Tibial nerve (tissue), 4 donors: ENCODE results near the gene POLR1H. TPM values are rescaled to one million over a fixed set of nuclear protein-coding genes. Genes with fewer than 3 reads are reported as not detected.

Experiments
- DNase-seq, 2 donors: peaks; one replicate each; pipeline ENCODE4 v3.0.0-alpha.2; 2019; ENCODE audit warnings: low spot score in 2 of 2
- H3K27ac ChIP-seq, 4 donors: fragments of 200-600 bp; sonication (generic) in 3 of 4; one replicate each; pipeline ENCODE4 v1.5.1; 2017 to 2019; ENCODE audit warnings: mild to moderate bottlenecking in 1 of 4
- H3K27me3 ChIP-seq, 2 donors: fragments of 200-600 bp; sonication (generic) in 1 of 2; one replicate each; pipeline versions ENCODE4 v1.5.1 to v1.6.0; 2017 to 2019
- H3K36me3 ChIP-seq, 3 donors: fragments of 200-600 bp; sonication (generic); one replicate each; pipeline ENCODE4 v1.5.1; 2018 to 2019
- H3K4me1 ChIP-seq, 4 donors: fragments of 200-600 bp; sonication (generic) in 3 of 4; one replicate each; pipeline ENCODE4 v1.5.1; 2017 to 2019
- H3K4me3 ChIP-seq, 4 donors: fragments of 200-600 bp; sonication (generic) in 3 of 4; one replicate each; pipeline ENCODE4 v1.5.1; 2017 to 2019; ENCODE audit warnings: mild to moderate bottlenecking in 1 of 4, moderate library complexity in 1 of 4
- H3K9me3 ChIP-seq, 4 donors: fragments of 200-600 bp; sonication (generic) in 3 of 4; one replicate each; pipeline ENCODE4 v1.5.1; 2017 to 2019
- EP300 ChIP-seq, 2 donors: sonication (generic); formaldehyde crosslinking; IDR thresholded peaks; one replicate each; pipeline ENCODE4 v1.6.1; 2017; ENCODE audit warnings: antibody characterized with exemption in 2 of 2, mild to moderate bottlenecking in 1 of 2
- POLR2A ChIP-seq, 2 donors: fragments of 450-650 bp; IDR thresholded peaks; one replicate each; pipeline ENCODE4 v1.6.1; 2017; ENCODE audit warnings: antibody characterized with exemption in 2 of 2, mild to moderate bottlenecking in 2 of 2, moderate library complexity in 2 of 2
- WGBS, 2 donors: methylation state at CpG; one replicate each; pipeline ENCODE4 v1.1.5; 2018; 5-methylcytosine and 5-hydroxymethylcytosine counted together
- total RNA-seq, 4 donors: library from RNA; depleted of rRNA; stranded (reverse); fragments of >200 nt; gene quantifications; one replicate each; pipeline ENCODE4 v1.1.0, GENCODE V29; 2016
- TF ChIP-seq, protein P1 (sequence below), 5 experiments: fragments of 200-600 bp in 3 of 5; fragments of 450-650 bp in 2 of 5; sonication (generic) in 3 of 5; IDR thresholded peaks; one replicate each; pipeline ENCODE4 v1.5.1; 2016 to 2019; ENCODE audit warnings: antibody characterized with exemption in 5 of 5, mild to moderate bottlenecking in 3 of 5, moderate library complexity in 2 of 5

POLR1H gene
- total RNA-seq, 4 donors from 2014 or later, result 22.4 to 30.6 (median 24.8) TPM

DNA sequence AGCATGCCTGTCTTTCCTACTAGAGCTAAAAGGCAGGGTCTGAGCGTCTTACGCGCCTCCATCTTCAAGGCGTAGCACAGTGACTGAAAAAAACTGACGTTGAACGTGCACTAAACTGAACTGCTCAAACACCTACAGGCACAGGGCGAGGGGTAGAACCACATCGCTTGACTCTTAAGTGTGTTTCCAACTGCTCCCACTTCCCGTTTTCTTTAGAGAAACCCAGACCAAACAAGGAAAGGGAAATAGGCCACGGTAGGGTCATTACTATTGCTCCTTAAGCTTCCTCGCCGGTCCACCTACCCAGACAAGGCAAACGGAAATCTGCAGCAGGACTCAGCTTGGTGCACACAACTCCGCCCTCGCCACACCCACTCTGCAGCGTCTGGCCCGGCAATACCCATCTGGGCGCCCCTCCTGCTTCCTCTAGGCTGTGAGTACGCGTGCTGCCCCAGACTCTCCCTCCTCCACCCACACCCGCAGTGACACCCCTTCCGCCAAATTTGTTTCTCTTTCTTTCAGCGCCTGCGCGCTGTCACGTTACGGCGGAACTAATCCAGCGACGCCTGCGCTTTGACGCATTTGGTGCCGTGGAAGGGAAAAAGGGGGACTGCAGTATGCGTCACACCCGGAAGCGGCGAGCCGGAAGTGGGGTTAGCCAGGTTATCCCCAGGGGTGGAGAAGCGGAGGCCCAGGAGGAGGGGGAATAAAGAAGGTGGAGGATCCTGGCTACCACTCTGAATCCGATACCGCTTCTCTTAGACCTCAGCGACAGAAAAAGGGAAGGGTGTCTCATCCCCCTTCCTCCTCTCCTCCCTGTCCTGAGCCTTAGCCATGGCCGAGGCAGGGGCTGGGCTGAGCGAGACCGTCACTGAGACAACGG, 5.8 kb downstream of the POLR1H start, which contains the start of gene PPP1R11:
Gene PPP1R11, plus strand, starts transcription at position 622 of the 883 bp plus-strand sequence. Its CDS starts 213 bp downstream, at position 835.
- 0 to 1% methylated on average over 45 to 46 of the region's 46 CpGs for WGBS, 2 donors
- peaks cover 0 to 55% (median 19%) of the 10 kb centered on the region in 4 donors for H3K4me1 ChIP-seq
- TF ChIP-seq, protein P1, sequence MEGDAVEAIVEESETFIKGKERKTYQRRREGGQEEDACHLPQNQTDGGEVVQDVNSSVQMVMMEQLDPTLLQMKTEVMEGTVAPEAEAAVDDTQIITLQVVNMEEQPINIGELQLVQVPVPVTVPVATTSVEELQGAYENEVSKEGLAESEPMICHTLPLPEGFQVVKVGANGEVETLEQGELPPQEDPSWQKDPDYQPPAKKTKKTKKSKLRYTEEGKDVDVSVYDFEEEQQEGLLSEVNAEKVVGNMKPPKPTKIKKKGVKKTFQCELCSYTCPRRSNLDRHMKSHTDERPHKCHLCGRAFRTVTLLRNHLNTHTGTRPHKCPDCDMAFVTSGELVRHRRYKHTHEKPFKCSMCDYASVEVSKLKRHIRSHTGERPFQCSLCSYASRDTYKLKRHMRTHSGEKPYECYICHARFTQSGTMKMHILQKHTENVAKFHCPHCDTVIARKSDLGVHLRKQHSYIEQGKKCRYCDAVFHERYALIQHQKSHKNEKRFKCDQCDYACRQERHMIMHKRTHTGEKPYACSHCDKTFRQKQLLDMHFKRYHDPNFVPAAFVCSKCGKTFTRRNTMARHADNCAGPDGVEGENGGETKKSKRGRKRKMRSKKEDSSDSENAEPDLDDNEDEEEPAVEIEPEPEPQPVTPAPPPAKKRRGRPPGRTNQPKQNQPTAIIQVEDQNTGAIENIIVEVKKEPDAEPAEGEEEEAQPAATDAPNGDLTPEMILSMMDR (IDR thresholded peaks at IDR 0.05), result peak in 1 of 5 experiments; percentile 44
- TF ChIP-seq EP300 (IDR thresholded peaks at IDR 0.05), result peak; percentile 96 to 99
- peak; percentile 27 to 76 for TF ChIP-seq POLR2A (IDR thresholded peaks at IDR 0.05)

DNA sequence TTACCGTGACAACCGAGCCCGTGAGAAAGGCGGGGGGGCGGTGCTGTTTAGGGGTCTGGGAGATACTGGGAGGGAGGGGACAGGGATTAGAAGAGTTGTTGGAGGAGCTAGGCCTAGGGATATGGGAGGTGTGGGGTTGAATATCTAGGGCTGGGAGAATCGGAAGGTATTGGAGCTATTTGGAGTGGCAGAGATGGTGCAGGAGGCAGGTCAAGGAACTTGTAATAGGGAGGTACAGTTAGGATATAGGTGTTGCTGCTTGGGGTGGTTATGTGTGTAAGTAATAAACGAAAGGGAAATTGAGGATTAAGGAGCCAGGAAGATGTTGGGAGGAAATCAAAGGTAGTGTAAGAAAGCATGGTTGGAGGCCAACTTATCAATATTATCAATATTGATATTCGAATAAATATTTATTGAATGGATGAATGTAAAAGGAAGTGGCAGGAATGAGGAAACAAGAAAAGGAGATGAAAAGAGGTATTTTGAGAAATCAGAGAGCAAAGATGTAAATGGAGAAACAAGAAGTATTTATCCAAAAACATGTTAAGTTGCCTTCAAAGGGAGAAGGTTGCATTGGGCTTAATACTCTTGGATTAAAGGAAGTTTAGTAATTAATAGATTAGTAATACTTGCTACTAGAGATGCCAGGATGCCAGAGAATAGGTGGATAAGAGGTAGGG, 6.5 kb downstream of the POLR1H start:
- peaks cover 0 to 21% of the 10 kb centered on the region in 2 donors for H3K27me3 ChIP-seq
- H3K4me1 ChIP-seq, result peaks cover 0 to 47% (median 17%) of the 10 kb centered on the region in 4 donors
- TF ChIP-seq POLR2A (IDR thresholded peaks at IDR 0.05) (no peak), EP300 (IDR thresholded peaks at IDR 0.05) (no peak)
- TF ChIP-seq, protein P1 (IDR thresholded peaks at IDR 0.05), result no peak
- WGBS, 2 donors, result 12% methylated on average over 8 of the region's 8 CpGs
- DNase-seq, result peak in 1 of 2 donors; percentile 75
- H3K9me3 ChIP-seq, result no peaks in the 10 kb centered on the region
- peak overlapping the region; percentile 62 to 84 (median 73) for H3K4me3 ChIP-seq
- peaks cover 0 to 30% (median 0%) of the 10 kb centered on the region in 3 donors for H3K36me3 ChIP-seq
- peak overlapping the region; percentile 70 to 96 (median 92) for H3K27ac ChIP-seq

More for the DNA sequence above, 5.8 kb downstream of the POLR1H start, which contains the start of gene PPP1R11:
- peak; percentile 94 to 95 for DNase-seq
- peak within 1 kb of the TSS; percentile 62 to 84 (median 73) for H3K4me3 ChIP-seq
- H3K9me3 ChIP-seq, result no peaks in the 10 kb centered on the region
- peaks cover 0 to 30% (median 0%) of the 10 kb centered on the region in 3 donors for H3K36me3 ChIP-seq
- peak within 1 kb of the TSS; percentile 83 to 96 (median 92) for H3K27ac ChIP-seq
- peaks cover 0 to 13% of the 10 kb centered on the region in 2 donors for H3K27me3 ChIP-seq

DNA sequence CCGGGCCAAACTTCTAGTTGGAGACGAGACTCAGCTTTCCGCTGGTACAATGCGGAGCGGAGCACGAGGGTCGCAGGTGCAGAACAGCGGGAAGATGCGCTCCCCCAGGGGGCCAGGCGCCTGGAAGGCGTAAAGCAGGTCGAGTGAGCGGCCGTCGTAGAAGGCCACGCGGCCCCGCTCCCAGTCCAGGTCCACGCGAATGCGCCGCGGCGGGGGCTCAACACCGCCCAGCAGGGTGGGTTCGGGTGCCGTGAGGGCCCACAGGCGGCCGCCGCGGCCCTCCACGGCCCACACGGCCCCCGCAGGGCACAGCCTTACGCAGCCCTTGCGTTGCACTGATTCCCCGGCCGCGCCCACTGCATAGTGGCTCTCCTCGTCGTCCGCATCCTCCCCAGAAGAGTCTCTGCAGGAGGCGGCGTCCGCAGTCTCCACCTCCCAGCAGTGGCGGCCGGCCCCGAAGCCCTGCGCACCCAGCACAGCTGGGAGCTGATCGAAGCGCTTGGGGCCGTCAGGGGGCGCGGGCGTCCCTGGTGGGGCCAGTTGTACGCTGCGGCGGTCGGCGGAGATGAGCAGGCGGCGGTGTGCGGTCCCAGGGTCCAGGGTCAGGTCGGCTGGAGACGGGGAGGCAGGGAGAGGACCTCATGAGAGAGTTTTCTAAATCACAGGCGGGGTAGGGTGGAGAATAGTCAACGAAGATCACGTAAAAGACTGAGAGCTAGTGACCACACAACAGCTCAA, 10.2 kb downstream of the POLR1H start:
- H3K9me3 ChIP-seq, result no peaks in the 10 kb centered on the region
- H3K27me3 ChIP-seq, result peaks cover 0 to 57% of the 10 kb centered on the region in 2 donors
- TF ChIP-seq EP300 (IDR thresholded peaks at IDR 0.05), result no peak
- TF ChIP-seq, protein P1 (IDR thresholded peaks at IDR 0.05), result no peak
- no peak for TF ChIP-seq POLR2A (IDR thresholded peaks at IDR 0.05)
- H3K27ac ChIP-seq, result no peak overlapping the region
- peaks cover 0 to 46% (median 22%) of the 10 kb centered on the region in 4 donors for H3K4me1 ChIP-seq
- peaks cover 0 to 30% (median 0%) of the 10 kb centered on the region in 3 donors for H3K36me3 ChIP-seq
- WGBS, 2 donors, result 24 to 32% methylated on average over 40 to 66 of the region's 68 CpGs
- no peak for DNase-seq
- H3K4me3 ChIP-seq, result peak overlapping the region in 1 of 4 donors; percentile 15

DNA sequence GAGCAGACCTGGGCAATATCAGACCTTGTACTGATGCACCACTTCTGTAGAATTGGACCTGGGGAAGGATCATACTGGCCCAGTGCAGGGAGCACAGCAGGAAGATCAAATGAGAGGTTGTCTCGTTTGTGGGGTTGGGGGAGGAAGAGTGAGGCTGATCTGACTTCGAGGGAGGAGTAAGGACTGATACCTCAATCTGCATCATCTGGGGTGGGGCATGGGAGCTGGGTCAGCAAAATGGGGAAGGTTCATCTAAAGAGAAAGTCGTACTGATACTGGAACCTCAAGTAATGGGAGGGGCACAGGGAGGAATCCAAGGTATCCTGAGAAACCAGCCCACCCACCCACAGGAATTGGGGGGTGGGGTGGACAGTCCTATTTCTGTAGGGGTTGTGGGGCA, 10.8 kb downstream of the POLR1H start:
- Histone ChIP-seq H3K4me3 (no peak overlapping the region), H3K9me3 (no peaks in the 10 kb centered on the region), H3K27ac (no peak overlapping the region), H3K27me3 (peaks cover 0 to 62% of the 10 kb centered on the region in 2 donors), H3K36me3 (peaks cover 0 to 30% (median 0%) of the 10 kb centered on the region in 3 donors), H3K4me1 (peaks cover 0 to 44% (median 22%) of the 10 kb centered on the region in 4 donors)
- DNase-seq, result no peak
- WGBS, 2 donors, result 48 to 57% methylated on average over 3 of the region's 3 CpGs
- TF ChIP-seq, protein P1 (IDR thresholded peaks at IDR 0.05), result no peak
